LNCAP (cell line): ENCODE measurements around the gene PIP4P1.

Experiments used
- TF ChIP-seq, protein P1 (sequence below): fragments of 450-650 bp; IDR thresholded peaks from 2 replicates; pipeline ENCODE4 v1.5.1; 2017; ENCODE audit warnings: mild to moderate bottlenecking

Gene PIP4P1

DNA sequence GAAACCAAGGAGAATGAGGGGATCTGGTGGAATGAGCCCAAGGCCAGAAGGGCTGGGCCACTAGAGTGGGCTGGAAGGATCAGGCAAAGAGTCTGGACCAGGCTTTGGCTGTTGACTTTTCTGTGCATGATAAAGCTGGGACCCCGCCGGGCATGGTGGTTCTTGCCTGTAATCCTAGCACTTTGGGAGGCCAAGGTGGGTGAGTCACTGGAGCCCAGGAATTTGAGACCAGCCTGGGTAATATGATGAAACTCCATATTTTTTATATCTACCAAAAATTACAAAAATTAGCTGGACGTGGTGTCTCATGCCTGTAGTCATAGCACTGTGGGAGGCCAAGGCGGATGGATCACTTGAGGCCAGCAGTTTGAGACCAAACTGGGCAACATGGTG, 24.9 kb downstream of the PIP4P1 start:
- TF ChIP-seq, protein P1, sequence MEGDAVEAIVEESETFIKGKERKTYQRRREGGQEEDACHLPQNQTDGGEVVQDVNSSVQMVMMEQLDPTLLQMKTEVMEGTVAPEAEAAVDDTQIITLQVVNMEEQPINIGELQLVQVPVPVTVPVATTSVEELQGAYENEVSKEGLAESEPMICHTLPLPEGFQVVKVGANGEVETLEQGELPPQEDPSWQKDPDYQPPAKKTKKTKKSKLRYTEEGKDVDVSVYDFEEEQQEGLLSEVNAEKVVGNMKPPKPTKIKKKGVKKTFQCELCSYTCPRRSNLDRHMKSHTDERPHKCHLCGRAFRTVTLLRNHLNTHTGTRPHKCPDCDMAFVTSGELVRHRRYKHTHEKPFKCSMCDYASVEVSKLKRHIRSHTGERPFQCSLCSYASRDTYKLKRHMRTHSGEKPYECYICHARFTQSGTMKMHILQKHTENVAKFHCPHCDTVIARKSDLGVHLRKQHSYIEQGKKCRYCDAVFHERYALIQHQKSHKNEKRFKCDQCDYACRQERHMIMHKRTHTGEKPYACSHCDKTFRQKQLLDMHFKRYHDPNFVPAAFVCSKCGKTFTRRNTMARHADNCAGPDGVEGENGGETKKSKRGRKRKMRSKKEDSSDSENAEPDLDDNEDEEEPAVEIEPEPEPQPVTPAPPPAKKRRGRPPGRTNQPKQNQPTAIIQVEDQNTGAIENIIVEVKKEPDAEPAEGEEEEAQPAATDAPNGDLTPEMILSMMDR, result no peak

DNA sequence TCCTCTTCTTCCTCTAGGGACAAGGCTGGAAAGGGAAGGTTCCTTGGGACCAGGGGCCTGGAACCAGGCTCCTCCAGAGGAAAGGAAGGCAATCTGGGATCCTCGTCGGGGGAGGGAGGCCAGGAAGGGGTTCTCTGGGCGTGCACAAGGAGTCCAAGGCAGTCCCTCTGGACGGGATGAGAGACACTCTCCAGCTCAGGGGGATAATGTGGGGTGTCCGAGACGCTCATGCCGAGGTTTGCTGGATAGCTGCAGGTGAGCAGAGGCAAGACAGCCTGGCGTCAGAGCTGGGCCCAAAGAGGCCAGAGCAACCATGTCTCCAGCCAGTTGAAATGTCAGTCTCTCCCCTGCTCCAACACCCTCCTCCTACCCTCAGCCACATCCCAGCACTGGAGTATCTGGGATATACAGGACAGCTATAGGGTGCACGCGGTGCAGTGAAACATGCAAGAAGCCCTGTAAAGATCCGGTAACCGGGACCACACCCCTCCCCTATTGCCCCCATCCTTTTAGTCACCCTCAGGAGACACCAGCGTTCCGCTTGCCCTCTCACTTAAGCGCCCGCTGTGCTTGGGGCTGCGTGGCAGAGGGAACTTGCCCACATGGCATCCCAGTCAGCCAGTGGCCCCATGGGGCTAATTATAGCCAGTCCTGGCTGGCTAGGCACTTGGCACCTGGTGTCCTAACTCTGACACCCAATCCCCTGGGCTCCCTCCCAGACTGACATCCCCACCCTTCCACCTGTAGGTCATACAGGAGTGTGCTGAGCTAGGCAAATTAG, 25.5 kb downstream of the PIP4P1 start, which contains the start of gene KLHL33:
TSS of gene KLHL33 (minus strand) at position 585 of the 781 bp plus-strand sequence. CDS start at position 230, 355 bp downstream.
- TF ChIP-seq, protein P1, result no peak

DNA sequence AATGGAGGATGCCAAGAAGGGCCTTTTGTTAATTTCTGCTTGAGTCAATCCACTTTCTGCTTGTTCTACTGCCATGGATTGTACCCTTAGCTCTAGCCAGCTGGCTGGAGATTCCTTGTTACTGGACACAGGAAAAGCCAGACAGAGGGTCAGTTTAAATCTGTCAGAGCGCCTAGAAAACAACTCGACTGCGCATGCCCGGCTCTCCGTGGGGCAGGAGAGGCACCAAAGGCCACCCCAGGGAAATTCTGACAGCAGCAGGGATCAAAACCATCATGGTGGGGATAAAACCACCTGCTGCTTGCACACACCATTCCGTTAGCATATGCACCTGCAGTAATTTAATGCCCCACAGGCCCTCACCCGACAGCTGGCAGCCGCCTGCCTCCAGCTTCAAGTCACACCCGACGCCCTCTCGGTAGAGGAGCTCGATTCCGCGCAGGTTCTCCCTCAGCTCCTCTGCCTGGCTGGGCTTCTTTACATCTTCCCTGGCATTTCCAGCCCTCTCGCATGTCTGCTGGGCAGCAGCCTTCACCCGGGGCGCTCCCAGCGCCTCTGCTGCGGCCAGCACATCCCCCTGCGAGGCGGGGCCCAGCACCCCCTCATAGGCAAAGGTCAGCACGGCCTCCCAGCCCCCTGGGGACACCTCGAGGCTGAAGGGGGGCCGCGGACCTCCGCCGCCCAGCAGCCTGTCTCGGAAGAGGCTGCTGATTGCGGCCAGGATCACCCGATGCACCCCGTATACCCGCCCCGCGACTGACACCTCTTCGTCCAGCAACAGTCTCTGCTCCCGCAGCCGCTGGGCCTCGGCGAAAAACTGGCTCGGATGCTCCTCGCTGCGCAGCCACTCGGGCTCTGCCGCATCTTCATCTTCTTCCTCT, 26.3 kb downstream of the PIP4P1 start:
- TF ChIP-seq, protein P1, result no peak

DNA sequence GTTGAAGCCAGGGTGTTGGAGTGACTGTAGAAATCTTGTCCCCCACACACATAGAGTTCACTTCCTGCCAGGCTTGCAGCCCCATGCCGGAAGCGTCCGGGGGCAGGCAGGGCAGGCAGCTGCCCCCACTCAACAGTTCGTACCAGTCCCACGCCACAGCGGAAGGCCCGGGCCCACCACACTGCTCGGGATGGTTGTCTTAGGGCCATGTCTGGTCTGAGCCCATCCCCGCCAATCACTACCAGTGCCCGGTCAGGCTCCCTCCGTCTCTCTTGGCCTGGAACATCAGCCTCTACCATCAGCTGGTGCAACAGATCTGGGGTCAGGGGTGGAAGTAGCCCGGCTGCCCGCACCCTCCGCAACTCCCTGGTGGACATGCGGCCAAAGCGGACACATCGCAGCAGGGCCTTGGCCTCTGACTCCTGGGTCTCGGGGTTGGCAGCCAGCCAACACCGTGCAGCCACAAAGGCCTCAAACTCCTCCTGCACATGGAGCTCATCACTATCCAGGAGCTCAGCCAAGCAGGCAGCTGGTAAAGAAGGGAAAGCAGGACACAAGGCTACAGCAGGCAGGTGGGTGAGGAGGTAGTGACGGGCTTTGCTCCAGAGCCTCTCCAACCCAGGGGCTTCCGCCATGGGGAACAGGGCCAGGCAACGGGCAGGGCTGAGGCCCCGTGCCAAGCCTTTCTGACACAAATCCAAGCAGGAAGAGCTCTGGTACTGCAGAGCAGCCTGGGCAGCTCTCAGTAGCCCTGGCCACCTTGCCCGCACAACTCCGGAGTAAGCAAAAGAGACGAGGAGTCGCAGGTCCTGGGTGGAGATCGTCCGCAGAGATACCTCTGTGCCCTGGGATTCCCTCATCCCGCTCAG, 31.2 kb downstream of the PIP4P1 start:
- TF ChIP-seq, protein P1, result no peak

DNA sequence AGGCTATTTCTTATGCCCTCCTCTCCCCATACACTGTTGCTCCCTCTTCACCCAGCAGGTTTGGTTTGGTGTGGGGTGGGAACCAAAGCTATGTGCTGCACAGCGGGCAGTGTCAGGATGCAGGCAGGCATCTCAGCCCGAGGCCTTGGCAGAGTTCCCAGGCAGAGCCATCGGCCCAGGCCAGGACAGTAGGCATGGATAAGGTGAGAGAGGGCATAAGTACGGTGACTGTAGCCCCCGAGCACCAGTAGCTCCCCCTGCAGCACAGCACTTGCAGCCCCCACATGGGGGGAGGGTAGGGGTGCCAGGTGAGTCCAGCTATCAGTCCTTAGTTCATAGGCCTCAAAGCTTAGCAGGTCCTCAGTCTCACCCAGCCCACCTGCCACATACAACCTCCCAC, 32.4 kb downstream of the PIP4P1 start:
- TF ChIP-seq, protein P1, result no peak

DNA sequence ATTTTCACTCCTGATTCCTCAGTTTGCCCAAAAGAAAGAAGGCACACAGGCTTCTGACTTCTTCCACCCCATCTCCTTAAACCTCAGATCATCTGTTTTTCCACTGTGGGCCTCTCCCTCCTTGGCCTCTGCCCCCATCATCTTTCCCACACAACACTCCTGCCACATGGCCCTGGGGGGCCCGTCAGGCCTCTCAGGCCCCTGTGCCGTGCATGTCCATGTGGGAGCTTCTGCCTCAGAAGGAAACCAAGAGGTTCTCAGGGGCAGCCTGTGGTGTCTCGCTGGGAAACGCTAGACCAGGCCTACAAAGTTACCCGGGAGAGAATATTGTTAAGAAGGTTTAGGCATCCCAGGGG, 33.2 kb downstream of the PIP4P1 start:
- TF ChIP-seq, protein P1, result no peak
